Glomerular visceral epithelial cell (primary cell): ENCODE measurements around the gene PPARA.
A peak's percentile ranks its signal among the peaks of the same experiment; 100 is the strongest.

Experiments
- DNase-seq: peaks from one replicate; pipeline ENCODE4 v3.0.0-alpha.2; 2016; ENCODE audit errors: extremely low spot score

PPARA gene

DNA sequence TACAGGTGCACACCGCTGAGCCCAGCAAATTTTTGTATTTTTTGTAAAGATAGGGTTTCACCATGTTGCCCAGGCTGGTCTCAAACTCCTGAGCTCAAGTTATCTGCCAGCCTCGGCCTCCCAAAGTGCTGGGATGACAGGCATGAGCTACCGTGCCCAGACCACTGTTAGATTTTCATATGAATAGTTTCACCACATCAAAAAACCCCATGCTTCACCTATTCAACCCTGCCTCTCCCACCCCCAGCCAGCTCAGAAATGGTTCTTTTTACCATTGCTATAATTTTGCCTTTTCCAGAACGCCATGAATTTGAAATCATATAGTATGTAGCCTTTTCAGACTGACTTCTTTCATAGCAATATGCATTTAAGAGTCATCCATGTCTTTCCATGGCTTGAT is 61.9 kb downstream of the PPARA start:
- DNase-seq = no peak

- no peak for DNase-seq
Observed at GRCh38 chr22:46213052-46213451, 62.7 kb downstream of the PPARA start.

DNA sequence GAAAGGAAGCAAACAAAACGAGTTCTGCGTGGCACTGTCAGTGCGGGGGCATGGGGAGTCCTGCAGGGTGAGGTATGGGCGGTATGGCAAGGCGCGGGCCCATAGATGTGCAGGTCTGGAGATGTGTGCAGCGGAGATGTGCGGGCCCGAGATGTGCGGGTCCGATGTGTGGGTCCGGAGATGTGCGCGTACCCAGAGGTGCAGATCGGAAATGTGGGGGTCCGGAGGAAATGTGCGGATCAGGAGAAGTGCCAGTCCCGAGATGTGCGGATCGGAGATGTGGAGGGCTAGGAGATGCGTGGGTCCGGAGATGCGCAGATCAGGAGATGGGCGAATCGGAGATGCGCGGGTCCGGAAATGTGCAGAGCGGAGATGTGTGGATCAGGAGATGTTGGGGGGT is 63.8 kb downstream of the PPARA start:
- no peak for DNase-seq

DNA sequence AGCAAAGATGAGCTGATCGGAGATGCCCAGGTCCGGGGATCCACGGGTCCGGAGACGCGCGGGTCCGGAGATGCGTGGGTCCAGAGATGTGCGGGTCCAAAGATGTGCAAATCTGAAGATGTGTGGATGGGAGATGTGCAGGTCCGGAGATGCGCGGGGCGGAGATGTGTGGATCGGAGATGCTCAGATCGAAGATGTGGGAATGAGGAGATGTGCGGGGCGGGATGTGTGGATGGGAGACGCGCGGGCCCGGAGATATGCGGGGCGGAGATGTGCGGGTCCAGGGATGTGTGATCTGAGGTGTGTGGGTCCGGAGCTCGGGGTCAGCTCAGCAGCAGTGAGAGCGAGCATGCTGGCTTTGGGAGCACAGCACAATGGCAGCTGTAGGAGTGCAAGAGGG is 64.3 kb downstream of the PPARA start:
- DNase-seq = no peak

- no peak for DNase-seq
Observed at GRCh38 chr22:46219636-46220035, 69.3 kb downstream of the PPARA start.

- DNase-seq = no peak
Observed at GRCh38 chr22:46220921-46221320, 70.6 kb downstream of the PPARA start.

DNA sequence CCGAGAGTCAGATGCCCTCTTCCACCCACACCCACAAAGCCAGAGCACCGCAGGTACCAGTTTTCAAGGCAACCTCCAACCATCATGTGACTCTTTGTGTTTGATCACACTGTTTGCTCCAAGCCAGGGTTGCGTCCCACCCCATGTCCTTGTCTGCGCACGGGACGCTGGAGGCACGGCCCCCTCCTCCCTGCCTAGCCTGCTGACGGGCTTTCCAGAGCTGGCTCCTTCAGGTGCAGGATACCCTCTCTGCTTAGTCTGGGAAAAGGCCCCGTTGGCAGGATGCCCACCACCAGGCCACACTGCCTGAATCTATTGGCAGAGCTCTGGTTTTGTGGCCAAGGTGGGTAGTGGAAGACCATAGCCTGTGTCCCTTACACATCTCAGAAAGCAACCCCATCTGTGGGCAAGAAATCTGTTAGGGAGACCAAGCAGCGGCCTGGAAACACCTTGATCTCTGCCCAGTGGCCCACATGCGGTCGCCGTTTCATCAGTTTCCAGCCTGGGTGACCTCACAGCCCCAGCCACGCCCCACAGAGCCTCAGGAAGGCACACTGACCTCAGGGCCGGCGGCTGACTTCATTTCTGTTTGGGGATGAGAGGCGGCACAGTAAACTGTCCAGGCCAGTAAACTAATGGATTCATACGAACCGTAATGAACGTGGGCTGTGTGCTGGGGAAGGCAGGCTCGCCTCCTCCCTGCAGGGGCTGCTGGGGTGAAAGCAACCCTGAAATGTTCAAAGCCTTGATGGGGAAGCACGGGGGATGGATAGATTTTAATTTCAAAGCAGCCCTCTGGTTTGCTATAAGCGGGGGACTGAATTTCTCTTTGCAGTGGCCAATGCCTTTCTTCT is 73.9 kb downstream of the PPARA start:
- DNase-seq = no peak

DNA sequence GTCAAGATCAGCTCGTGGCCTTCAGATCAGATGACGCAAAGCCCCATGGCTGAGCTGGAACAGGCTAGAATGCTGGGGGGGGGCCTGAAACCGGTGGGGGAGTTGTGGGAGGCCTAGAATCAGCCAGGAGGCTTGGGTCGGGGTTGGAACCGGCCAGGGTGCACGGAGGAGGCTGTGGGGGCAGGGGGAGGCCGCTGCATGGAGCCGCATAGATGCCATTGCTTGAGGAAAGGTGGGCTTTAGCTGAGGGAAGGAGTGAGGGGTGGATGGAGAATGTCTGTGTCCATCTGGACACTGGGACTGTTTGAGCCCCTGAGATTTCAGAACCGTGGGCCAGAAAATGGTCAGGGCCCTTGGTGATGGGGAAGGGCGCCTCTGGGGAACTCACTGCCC is 74.6 kb downstream of the PPARA start:
- no peak for DNase-seq

GRCh38 chr22:46225631-46226030 is 75.3 kb downstream of the PPARA start:
- DNase-seq = no peak

- no peak for DNase-seq
Observed at GRCh38 chr22:46226577-46226976, 76.3 kb downstream of the PPARA start.

- no peak for DNase-seq
Observed at GRCh38 chr22:46229701-46230100, 79.4 kb downstream of the PPARA start.

GRCh38 chr22:46230262-46230901 is 80.1 kb downstream of the PPARA start:
- DNase-seq = no peak

DNA sequence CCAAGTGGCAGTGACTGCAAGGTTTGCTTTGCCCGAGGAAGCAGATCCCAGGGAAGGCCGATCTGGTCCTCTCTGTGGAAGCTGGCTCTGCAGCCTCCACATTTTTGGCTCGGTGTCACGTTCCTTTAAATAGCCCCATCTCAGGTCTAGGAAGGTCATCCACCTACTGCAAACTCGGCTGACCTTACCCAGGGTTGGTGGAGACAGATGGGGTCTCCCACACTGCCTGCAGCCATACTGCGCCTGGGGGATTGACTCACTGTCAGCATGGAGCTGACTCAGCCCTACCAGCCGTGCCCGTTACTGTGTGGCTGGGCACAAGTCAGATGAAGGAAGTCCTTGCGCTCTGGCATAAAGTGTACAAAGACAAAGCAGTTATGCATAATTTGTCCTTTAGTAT is 82.9 kb downstream of the PPARA start:
- DNase-seq = peak; percentile 13

DNA sequence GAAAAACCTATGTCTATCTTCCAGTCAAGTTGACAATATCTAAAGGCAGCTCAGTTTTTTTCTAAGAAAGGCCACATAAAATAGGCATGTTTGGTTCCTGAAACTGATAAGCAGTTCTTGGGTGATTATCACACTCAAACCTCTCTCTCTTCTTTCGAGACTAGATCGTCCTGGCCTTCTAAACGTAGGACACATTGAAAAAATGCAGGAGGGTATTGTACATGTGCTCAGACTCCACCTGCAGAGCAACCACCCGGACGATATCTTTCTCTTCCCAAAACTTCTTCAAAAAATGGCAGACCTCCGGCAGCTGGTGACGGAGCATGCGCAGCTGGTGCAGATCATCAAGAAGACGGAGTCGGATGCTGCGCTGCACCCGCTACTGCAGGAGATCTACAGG is 84.6 kb downstream of the PPARA start:
- DNase-seq = no peak

DNA sequence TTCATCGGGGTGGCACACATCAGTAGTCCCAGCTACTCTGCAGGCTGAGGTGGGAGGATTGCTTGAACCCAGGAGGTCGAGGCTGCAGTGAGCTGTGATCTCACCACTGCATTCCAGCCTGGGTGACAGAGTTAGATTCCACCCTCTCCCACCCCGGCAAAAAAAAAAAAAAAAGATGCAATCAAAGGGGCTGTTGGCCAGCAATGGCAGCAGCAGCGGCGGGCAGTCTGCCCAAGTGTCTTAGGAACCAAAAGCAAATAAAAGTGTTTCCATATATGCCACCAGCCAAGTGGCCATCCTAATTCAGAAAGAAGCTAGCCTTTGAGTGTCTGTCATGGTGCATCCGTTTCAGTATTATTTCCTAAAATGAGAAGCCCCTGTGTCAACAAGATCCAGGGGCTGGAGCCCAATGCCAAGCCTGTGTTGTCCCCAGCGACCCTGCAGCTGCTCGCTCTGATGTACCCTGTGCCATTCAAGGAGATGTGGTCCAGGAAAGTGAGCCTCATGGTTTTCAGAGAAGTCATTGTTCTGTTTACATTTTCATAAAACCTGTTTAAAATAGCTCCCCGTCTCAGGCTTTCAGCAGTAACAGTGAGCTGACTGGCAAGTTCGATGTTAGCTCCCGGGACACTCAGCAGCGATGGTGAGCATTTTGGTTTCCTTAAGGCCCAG is 87.3 kb downstream of the PPARA start:
- no peak for DNase-seq

DNA sequence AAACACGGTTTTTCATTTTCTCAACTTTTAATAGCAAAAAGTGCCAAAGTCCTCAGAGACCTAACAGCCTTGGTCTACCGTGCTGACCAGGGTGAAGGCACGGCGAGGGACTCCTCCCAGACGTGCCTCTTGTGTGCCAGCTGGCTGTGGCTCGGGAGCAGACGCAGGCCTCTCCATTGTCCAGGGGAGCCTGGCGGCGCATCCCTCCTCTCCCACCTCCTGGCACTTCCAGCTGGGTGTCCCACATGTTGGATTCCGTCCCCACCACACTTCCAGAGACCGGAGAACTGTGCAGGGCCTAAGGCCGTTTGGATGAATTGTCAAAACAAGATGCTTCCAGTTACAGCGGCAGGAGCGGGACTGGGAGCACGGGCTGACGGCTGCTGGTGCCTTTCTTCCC is 88.2 kb downstream of the PPARA start:
- DNase-seq = no peak

DNA sequence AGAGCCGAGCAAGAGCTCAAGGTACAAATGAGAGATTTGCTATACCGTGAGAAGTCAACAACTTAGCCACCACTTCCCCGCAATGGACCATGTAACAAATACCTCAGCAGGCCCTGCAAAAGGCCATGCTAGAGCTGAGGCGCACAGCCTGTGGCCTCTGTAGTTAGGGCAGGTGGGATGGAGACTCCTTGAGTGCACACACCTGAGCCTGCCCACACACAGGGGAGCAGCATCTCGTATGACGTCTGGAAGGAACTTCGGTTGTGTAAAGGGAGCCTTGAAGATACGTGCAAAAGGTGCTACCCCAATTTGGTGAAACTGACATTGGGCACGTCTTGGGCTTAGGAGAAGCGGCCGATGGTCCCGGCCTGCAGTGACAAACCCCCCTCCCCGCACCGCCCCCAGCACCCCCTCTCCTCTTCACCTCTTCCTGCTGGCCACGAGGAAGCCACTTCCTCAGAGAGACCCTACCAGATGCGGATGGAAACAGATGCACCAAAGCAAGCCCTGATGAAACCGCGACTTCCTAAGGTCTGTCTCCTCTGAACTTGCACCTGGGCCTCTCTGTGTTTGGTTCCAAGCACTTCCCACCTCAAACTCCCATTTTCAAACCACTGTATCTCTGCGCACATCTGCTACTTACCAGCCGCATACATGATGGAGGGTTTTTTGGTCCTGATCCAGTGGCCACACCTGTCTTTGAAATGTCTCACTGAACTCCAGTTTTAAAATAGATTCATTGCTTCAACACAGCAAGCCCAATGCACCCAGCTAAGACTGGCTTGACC is 89.1 kb downstream of the PPARA start:
- no peak for DNase-seq

DNA sequence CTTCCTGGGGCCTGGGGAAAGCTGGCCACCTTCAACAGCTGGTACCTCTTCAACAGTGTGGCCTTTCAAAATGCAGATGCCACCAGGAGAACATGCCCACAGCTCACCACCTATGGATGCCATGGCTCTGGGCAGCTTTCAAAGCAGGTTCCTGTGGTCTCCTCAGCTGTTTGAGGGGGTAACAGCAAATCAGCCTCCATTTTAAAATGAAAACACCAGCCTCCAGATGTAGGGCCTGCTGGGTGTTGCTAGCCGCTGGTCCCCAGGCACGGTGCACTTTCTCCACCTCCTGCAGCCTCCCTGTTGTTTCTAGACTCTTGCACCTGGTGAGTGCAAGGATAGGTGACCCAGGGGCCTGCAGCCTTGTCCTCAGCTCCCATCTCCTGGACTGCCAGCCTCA is 89.7 kb downstream of the PPARA start:
- DNase-seq = no peak

DNA sequence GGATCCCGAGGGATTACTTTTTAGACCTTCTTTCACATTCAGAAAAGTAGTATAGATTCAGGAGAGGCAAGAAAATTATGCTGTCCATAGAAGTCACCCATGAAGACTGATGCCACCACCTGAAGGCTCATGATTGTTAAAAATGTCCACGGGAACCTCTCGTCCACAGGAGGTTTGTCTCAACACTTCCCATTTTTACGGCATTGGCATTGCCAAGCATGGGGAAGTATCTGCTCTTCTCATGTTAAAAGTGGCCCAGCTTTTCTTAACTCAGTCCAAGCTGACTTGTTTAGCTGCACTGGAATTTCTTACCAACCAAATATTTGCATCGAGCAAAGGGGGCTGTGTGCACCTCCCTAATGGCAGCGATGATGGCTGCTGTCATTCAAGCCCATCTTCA is 90.2 kb downstream of the PPARA start:
- no peak for DNase-seq

DNA sequence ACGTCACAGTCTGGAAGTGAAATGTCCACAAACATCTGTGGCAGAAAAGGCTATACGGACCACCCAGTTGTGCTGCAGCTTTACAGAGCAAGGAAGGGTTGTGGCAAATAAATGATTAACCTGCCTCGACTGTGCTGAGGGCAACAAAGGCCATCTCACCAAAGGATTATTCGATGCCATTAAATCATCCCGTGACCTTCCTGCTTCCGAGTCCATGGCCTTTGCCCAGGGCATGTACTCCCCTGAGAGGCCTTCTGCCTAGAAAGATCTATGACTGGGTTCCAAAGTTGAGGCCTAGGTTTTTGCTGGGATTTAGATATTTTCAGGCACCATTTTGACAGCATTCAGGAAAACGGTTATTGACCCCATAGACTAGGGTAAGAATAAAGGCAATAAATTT is 90.6 kb downstream of the PPARA start:
- no peak for DNase-seq

GRCh38 chr22:46241396-46242007 is 91.2 kb downstream of the PPARA start:
- no peak for DNase-seq

GRCh38 chr22:46242076-46242475 is 91.8 kb downstream of the PPARA start:
- DNase-seq = no peak
